NB4 (cell line): Measurements from ENCODE around the gene MAST1.
A peak's percentile ranks its signal among the peaks of the same experiment; 100 is the strongest.

ENCODE experiments used
- DNase-seq: peaks from one replicate; pipeline ENCODE4 v3.0.0; 2010; ENCODE audit warnings: low read depth
- H3K4me3 ChIP-seq: one replicate; pipeline ENCODE4 v1.5.1; 2011; ENCODE audit warnings: mild to moderate bottlenecking, low read depth, low read length, moderate library complexity
- CTCF ChIP-seq: IDR thresholded peaks from one replicate; pipeline ENCODE4 v1.5.1; 2012; ENCODE audit warnings: low read depth, low read length
- MAX ChIP-seq: IDR thresholded peaks from 2 replicates; pipeline ENCODE4 v1.6.1; 2011; ENCODE audit warnings: low read depth, low read length
- MYC ChIP-seq: IDR thresholded peaks from 2 replicates; pipeline ENCODE4 v1.6.1; 2011; ENCODE audit warnings: low read depth, low read length
- POLR2A ChIP-seq: IDR thresholded peaks from 2 replicates; pipeline ENCODE4 v1.6.1; 2011; ENCODE audit warnings: mild to moderate bottlenecking; ENCODE audit not compliant: insufficient read length; ENCODE audit errors: extremely low read depth

Gene MAST1

GRCh38 chr19:12800923-12801465 lies 37.3 kb upstream of the MAST1 start:
- TF ChIP-seq MAX, result no peak
- TF ChIP-seq CTCF, result no peak
- no peak for TF ChIP-seq POLR2A
- TF ChIP-seq MYC, result no peak
- peak; percentile 38 for DNase-seq
- H3K4me3 ChIP-seq, result peak overlapping the region; percentile 82

- TF ChIP-seq MYC, result peak; percentile 70
- TF ChIP-seq MAX, result peak; percentile 78
- TF ChIP-seq POLR2A, result peak; percentile 92
- TF ChIP-seq CTCF, result no peak
- peak within 1 kb of the TSS; percentile 82 for H3K4me3 ChIP-seq
- DNase-seq, result peak; percentile 86
Observed at GRCh38 chr19:12801466-12802266, 36.6 kb upstream of the MAST1 start, which contains the start of the genes PRDX2 and THSD8. Gene PRDX2, minus strand, starts transcription at chr19:12801800. Its CDS starts 539 bp downstream, at chr19:12801261. Gene THSD8, plus strand, starts transcription at chr19:12802069. Its CDS starts 3 bp downstream, at chr19:12802072.

DNA sequence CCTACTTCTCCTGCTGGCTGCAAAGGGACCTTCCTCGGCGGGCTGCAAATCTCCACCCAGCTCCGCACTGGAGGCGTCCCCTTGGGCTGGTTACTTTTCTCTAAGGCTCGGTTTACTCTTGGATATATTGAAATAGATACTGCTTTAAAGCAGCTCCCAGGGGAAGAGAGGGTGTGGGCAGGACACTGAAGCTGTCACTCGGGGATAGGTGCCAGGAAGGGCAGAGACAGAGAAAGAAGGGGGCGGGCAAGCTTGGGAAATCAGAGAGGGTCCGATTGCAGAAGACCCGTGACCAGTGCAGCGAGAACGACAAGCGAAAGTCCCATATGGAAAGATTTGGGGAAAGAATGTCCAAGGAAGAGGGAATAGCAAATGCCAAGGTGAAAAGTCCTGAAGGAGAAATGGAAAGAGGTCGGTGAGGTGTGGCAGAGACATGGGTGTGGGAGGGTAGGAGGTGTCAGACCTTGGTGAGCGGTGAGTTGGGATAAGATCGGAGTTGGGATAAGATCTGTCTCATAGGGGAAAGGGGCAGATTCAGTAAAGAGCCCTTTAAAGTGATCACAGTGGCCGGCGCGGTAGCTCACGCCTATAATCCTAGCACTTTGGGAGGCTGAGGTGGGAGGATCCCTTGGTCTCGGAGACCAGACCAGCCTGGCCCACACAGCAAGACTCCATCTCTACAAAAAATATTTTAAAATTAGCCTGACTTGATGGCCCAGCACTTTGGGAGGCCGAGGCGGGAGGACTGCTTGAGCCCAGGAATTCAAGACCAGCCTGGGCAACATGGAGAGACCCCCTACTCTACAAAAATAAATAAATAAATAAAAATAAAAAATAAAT lies 35.8 kb upstream of the MAST1 start:
- DNase-seq, result no peak
- TF ChIP-seq MYC (no peak), CTCF (no peak), MAX (no peak), POLR2A (no peak)
- peak overlapping the region; percentile 82 for H3K4me3 ChIP-seq

DNA sequence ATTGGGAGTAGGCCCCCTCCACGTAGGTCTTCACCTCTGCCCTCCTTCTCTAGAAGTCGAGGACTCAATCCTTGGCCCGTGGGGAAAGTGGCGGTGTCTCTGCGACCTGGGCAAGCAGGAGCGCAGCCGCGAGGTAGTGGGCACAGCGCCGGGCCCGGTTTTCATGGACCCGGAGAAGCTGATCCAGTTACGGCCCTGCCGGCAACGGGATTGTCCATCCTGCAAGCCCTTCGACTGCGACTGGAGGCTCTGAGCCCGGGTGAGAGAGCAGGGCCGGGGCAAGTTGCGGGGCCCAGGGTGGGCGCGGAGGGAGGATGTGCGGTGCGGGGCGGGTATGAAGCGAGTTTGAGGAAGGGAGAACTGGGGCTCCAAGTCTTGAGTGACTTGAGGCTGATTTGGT lies 34.3 kb upstream of the MAST1 start:
- no peak for TF ChIP-seq MYC
- no peak for TF ChIP-seq POLR2A
- TF ChIP-seq CTCF, result no peak
- TF ChIP-seq MAX, result no peak
- no peak for DNase-seq
- H3K4me3 ChIP-seq, result no peak overlapping the region

DNA sequence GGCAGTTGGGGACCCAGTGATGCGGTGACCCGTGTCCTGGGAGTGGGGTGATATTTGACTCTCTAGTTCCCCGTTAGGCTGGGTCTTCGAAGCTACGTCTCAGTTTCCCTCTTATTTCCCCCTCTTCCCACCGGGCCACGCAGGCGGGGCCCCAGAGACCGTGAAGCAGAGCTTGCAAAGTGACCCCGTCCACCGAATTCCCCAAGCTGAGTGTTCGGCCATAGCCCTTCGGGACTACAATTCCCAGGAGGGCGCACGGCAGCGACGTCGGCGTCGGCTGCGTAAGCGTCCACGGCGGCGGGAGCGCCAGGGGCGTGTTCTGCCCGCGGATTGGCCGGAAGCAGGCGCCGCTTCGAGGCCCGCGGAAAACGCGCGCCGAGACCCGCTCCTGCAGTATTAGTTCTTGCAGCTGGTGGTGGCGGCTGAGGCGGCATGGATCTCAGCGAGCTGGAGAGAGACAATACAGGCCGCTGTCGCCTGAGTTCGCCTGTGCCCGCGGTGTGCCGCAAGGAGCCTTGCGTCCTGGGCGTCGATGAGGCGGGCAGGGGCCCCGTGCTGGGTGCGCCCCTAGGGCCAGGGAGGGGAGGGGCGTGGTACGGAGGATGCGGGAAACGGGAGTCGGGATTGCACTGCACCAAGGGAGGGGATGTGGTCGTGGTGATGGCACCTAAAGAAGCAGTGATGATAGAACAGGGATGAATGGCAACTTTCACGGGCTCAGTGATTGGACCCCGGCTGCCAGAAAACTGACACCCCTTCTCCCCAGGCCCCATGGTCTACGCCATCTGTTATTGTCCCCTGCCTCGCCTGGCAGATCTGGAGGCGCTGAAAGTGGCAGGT lies 31.9 kb upstream of the MAST1 start, which contains the start of gene RNASEH2A:
TSS of gene RNASEH2A (plus strand) at position 343 of the 840 bp plus-strand sequence. CDS start at position 433, 90 bp downstream.
- peak within 1 kb of the TSS; percentile 86 for H3K4me3 ChIP-seq
- no peak for TF ChIP-seq MAX
- no peak for TF ChIP-seq CTCF
- TF ChIP-seq POLR2A, result peak; percentile 79
- 0 out of 2 replicates have a peak, but pooled peaks have one; percentile 31 for TF ChIP-seq MYC
- peak; percentile 94 for DNase-seq
